ENCODE results near the gene SEC24C. TPM values are rescaled to one million over a fixed set of nuclear protein-coding genes. Genes with fewer than 3 reads are reported as not detected.

The SEC24C gene
- total and polyA plus RNA-seq, 2 of the 4 experiments (the other 2 are of a cell fraction): 74.2 to 88.9 TPM

- 0 out of 2 replicates have a peak, but pooled peaks cover 7% of the 10 kb centered on the region for H3K9me1 ChIP-seq (ENCODE audit: insufficient read depth, low read length)
- dilution Hi-C loops (cut with HindIII; ENCODE audit: low sequenced_read_pairs, unreplicated experiment) (no loop called here), intact Hi-C loops (cut with micrococcal nuclease) (no loop called here), in situ Hi-C loops (cut with MboI; ENCODE audit: low sequenced_read_pairs) (no loop called here)
- H3K36me3 ChIP-seq (ENCODE audit: control insufficient read depth, insufficient read depth, low read length): peaks cover 81% of the 10 kb centered on the region
- ChIA-PET POLR2A (ENCODE audit: unreplicated experiment) (no interaction called here), CTCF (no interaction called here)
- H3K4me1 ChIP-seq (ENCODE audit: control insufficient read depth, insufficient read depth, low read length): no peaks in the 10 kb centered on the region
- no peak overlapping the region for H4K8ac ChIP-seq (ENCODE audit: low read depth in 2 of 2, low read length in 2 of 2)
- TF ChIP-seq FOS (IDR thresholded peaks at IDR 0.05; ENCODE audit: low read depth, low read length) (no peak), BHLHE40 (IDR thresholded peaks at IDR 0.05; ENCODE audit: low read depth, low read length) (no peak), CEBPB (IDR thresholded peaks at IDR 0.05; ENCODE audit: low read depth, low read length) (no peak), MAFK (IDR thresholded peaks at IDR 0.05; ENCODE audit: low read depth, low read length) (no peak), MXI1 (IDR thresholded peaks at IDR 0.05; ENCODE audit: borderline replicate concordance, low read depth, low read length) (no peak), POLR2A (IDR thresholded peaks at IDR 0.05; ENCODE audit: low read depth, low read length) (no peak), MAZ (IDR thresholded peaks at IDR 0.05; ENCODE audit: borderline replicate concordance, low read depth, low read length) (no peak), NFE2L2 (IDR thresholded peaks at IDR 0.05; ENCODE audit: low read depth, low read length) (no peak), RCOR1 (IDR thresholded peaks at IDR 0.05; ENCODE audit: insufficient replicate concordance, low read length) (no peak), CHD1 (IDR thresholded peaks at IDR 0.05; ENCODE audit: low read depth, low read length) (no peak)
- TF ChIP-seq, protein P1, sequence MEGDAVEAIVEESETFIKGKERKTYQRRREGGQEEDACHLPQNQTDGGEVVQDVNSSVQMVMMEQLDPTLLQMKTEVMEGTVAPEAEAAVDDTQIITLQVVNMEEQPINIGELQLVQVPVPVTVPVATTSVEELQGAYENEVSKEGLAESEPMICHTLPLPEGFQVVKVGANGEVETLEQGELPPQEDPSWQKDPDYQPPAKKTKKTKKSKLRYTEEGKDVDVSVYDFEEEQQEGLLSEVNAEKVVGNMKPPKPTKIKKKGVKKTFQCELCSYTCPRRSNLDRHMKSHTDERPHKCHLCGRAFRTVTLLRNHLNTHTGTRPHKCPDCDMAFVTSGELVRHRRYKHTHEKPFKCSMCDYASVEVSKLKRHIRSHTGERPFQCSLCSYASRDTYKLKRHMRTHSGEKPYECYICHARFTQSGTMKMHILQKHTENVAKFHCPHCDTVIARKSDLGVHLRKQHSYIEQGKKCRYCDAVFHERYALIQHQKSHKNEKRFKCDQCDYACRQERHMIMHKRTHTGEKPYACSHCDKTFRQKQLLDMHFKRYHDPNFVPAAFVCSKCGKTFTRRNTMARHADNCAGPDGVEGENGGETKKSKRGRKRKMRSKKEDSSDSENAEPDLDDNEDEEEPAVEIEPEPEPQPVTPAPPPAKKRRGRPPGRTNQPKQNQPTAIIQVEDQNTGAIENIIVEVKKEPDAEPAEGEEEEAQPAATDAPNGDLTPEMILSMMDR (conservative IDR thresholded peaks at IDR 0.05; ENCODE audit: low read depth, low read length): no peak
- TF ChIP-seq, protein P2, sequence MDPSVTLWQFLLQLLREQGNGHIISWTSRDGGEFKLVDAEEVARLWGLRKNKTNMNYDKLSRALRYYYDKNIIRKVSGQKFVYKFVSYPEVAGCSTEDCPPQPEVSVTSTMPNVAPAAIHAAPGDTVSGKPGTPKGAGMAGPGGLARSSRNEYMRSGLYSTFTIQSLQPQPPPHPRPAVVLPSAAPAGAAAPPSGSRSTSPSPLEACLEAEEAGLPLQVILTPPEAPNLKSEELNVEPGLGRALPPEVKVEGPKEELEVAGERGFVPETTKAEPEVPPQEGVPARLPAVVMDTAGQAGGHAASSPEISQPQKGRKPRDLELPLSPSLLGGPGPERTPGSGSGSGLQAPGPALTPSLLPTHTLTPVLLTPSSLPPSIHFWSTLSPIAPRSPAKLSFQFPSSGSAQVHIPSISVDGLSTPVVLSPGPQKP (IDR thresholded peaks at IDR 0.05; ENCODE audit: borderline replicate concordance, low read depth, low read length): no peak
- H4K91ac ChIP-seq (ENCODE audit: insufficient read depth, low read depth, low read length): no peak overlapping the region
- H3K23ac ChIP-seq (ENCODE audit: low read depth, low read length): no peak overlapping the region
- H4K20me1 ChIP-seq (ENCODE audit: insufficient read depth, low read length): peaks cover 3% of the 10 kb centered on the region; the same call in 1 of the 2 replicates
- no peak overlapping the region for H2AK5ac ChIP-seq (ENCODE audit: low read depth, low read length)
- no peak overlapping the region for H2BK20ac ChIP-seq (ENCODE audit: low read depth, low read length)
- no peak overlapping the region for H3K4me3 ChIP-seq (ENCODE audit: insufficient read depth, low read depth, low read length)
- TSS peak; percentile 63 for BruUV-seq (replicated peaks)
- no peaks in the 10 kb centered on the region for H3K9me3 ChIP-seq (ENCODE audit: control insufficient read depth, insufficient read depth, low read length)
- H2AFZ ChIP-seq (replicated peaks; ENCODE audit: low read length, poor library complexity): no peak overlapping the region
- DNase-seq (no peak), ATAC-seq (ENCODE audit: low read depth) (no peak)
- H3K14ac ChIP-seq (replicated peaks; ENCODE audit: low read depth, low read length): no peak overlapping the region
- no peak overlapping the region for H3K4me2 ChIP-seq (ENCODE audit: low read depth, low read length)
- H3K79me1 ChIP-seq (ENCODE audit: low read depth in 1 of 2, low read length in 2 of 2): peaks cover 2 to 11% of the 10 kb centered on the region in 2 experiments; a peak in 1 of 4 replicates
- H3K4ac ChIP-seq (ENCODE audit: low read depth, low read length): no peak overlapping the region
- no peak overlapping the region for H4K5ac ChIP-seq (ENCODE audit: low read depth, low read length)
- H2BK15ac ChIP-seq (ENCODE audit: low read depth, low read length): no peak overlapping the region
- H2AK9ac ChIP-seq (replicated peaks; ENCODE audit: low read depth, low read length, poor library complexity): peak overlapping the region; percentile 70
- no peak overlapping the region for H3K27ac ChIP-seq (ENCODE audit: insufficient read depth, low read length)
- no peak overlapping the region for H2BK120ac ChIP-seq (ENCODE audit: low read depth, low read length)
- no peak overlapping the region for H3K18ac ChIP-seq (ENCODE audit: low read depth, low read length)
- no peak overlapping the region for H3K56ac ChIP-seq (ENCODE audit: extremely low read depth, insufficient read depth, low read length)
- H3K9ac ChIP-seq (ENCODE audit: low read depth, low read length): no peak overlapping the region
- no peak overlapping the region for H2BK5ac ChIP-seq (ENCODE audit: low read depth, low read length, poor library complexity, severe bottlenecking)
- no peaks in the 10 kb centered on the region for H3K27me3 ChIP-seq (ENCODE audit: control insufficient read depth, insufficient read depth, low read length)
- no CpG with 5 or more reads among the region's 13 CpGs for WGBS, 2 experiments (ENCODE audit: extremely low coverage in 2 of 2, insufficient read length in 1 of 2)
These were observed 57.0 kb downstream of the SEC24C start for GRCh38 chr10:73801253-73801590.

Data from IMR-90 (cell line).